AG04449 (cell line): Measurements from ENCODE around the gene PIK3R6.

ENCODE experiments used
- CTCF ChIA-PET: fragments of 350-600 bp; formaldehyde crosslinking; extraction: SDS; loops from one replicate; lab custom pipeline; 2021; ENCODE audit warnings: antibody characterized with exemption; lab: Yijun Ruan, JAX
- POLR2A ChIA-PET: fragments of 400-600, 350-600 bp; formaldehyde crosslinking; extraction: SDS; loops from one replicate; lab custom pipeline; 2020; ENCODE audit warnings: antibody characterized with exemption, inconsistent platforms; lab: Yijun Ruan, JAX
- DNase-seq: peaks from one replicate; pipeline ENCODE4 v3.0.0-alpha.2; 2010; ENCODE audit warnings: low read depth, low spot score
- H3K4me3 ChIP-seq: 2 replicates; pipeline ENCODE4 v1.5.1; 2011; ENCODE audit warnings: low read depth, mild to moderate bottlenecking, control low read depth, low read length
- TF ChIP-seq, protein P1 (sequence below): IDR thresholded peaks from one replicate; pipeline ENCODE4 v1.5.1; 2011; ENCODE audit warnings: mild to moderate bottlenecking, moderate library complexity, low read length, control low read depth, inconsistent platforms; ENCODE audit not compliant: insufficient read depth; ENCODE audit errors: missing control alignments

PIK3R6 gene

DNA sequence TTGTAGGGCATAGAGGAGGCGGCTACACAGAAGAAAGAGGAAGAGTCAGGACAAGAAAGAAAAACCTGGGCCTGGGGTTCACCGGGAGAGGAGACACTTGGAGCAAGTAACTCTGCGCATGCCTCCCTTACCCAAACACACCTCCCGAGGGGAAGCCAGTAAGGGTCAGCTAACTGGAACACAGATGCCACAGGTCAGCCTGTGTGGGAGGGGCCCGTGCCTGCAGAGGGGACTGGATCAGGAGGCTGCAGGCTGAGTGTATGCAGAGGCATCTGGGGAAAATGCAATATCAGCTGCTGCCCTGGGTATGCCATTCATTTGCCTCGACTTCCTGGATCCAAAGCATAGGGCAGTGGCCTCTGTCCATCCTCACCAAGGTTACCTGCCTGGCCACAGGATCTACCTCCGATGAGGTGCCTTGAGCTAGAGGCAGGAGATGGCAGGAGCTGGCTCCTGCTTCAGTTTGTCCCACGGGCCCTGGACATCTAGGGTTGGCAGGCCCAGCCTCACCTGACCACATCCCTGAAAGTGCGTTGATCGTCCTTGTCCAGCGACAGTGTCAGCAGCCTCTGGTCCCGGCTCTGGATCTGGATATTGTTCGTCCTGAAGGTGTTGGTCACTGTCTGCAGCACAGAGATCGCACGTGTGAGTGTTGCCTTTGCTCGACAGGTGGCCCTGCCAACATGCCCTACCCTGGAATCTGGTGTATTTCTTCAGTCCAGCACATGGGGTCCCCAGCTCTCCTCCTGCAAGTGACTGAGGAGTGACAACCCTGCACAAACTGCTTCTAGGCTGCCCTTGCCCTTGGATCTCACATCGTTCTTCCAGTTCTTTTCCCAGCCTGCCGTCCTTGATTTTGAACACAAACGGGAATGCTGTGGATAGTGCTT, 63.7 kb downstream of the PIK3R6 start:
- CTCF ChIA-PET: interaction anchor here (2.3 kb wide), 1 partner anchor 18 kb away, joined by 12 read pairs; no protein-coding TSS in a partner anchor

DNA sequence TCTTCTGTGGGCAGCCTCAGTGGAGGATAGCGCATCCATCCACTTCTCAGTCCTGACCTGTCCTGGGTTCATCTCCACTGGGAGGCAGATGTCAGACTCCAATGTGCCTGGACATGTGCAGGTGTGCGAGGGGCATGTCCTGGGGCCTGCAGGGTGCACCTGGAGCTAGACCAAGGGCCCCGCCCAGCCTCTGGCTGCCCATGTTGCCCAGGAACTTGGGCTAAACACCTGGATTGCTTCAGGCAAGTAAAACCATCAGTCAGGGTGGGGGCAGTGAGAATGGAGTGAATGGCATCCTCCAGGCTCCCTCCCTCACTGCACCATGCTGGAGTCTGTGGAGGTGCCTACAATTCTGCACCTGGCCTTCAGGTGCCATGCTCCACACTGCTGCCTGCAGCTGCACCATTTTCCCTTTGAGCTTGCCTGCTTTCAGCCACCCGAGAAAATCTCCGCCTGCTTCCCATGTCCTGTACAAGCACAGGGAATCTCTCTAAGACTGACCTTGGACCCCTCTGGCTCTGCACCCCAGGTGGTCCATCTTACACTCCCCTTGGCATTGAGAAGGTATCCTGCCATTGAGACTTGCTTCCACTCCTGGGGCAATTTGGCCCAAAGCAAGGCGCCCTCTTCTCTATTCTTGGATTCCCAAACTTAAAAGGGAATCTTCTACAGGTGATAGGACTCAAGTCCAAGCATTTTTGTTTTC, 66.2 kb downstream of the PIK3R6 start:
- POLR2A ChIA-PET: no interaction called here

More for the DNA sequence above, 63.7 kb downstream of the PIK3R6 start:
- DNase-seq: no peak
- POLR2A ChIA-PET: no interaction called here
- H3K4me3 ChIP-seq: no peak overlapping the region
- TF ChIP-seq, protein P1, sequence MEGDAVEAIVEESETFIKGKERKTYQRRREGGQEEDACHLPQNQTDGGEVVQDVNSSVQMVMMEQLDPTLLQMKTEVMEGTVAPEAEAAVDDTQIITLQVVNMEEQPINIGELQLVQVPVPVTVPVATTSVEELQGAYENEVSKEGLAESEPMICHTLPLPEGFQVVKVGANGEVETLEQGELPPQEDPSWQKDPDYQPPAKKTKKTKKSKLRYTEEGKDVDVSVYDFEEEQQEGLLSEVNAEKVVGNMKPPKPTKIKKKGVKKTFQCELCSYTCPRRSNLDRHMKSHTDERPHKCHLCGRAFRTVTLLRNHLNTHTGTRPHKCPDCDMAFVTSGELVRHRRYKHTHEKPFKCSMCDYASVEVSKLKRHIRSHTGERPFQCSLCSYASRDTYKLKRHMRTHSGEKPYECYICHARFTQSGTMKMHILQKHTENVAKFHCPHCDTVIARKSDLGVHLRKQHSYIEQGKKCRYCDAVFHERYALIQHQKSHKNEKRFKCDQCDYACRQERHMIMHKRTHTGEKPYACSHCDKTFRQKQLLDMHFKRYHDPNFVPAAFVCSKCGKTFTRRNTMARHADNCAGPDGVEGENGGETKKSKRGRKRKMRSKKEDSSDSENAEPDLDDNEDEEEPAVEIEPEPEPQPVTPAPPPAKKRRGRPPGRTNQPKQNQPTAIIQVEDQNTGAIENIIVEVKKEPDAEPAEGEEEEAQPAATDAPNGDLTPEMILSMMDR: no peak

DNA sequence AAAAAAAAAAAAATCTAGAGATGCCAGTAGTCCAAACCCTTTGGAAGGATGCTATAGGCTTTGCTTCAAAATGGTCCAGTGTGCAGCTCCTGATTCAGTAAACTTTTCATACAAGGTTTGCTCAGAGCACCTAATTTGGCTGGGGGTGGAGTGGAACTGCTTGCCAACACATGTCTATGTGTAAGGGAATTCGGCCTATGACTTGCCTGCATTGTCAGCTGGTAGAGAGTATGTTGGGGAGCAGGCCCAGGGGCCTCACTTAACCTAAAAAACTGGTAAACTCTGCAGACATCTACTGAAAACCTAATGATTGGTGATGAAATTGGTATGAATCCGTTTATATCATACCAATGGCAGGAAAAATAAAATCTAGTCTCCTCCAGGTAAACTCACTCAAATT, 66.8 kb downstream of the PIK3R6 start:
- ChIA-PET CTCF (interaction anchor here (1.0 to 3.0 kb wide), 2 partner anchors 15 to 88 kb away, joined by 3 to 15 read pairs; no protein-coding TSS in a partner anchor), POLR2A (no interaction called here)
- no peak overlapping the region for H3K4me3 ChIP-seq
- DNase-seq: no peak
- TF ChIP-seq, protein P1: no peak

More for the DNA sequence above, 66.2 kb downstream of the PIK3R6 start:
- CTCF ChIA-PET: interaction anchor here (3.0 kb wide), 1 partner anchor 15 kb away, joined by 15 read pairs; no protein-coding TSS in a partner anchor
- H3K4me3 ChIP-seq: no peak overlapping the region
- DNase-seq: no peak
- TF ChIP-seq, protein P1: no peak

DNA sequence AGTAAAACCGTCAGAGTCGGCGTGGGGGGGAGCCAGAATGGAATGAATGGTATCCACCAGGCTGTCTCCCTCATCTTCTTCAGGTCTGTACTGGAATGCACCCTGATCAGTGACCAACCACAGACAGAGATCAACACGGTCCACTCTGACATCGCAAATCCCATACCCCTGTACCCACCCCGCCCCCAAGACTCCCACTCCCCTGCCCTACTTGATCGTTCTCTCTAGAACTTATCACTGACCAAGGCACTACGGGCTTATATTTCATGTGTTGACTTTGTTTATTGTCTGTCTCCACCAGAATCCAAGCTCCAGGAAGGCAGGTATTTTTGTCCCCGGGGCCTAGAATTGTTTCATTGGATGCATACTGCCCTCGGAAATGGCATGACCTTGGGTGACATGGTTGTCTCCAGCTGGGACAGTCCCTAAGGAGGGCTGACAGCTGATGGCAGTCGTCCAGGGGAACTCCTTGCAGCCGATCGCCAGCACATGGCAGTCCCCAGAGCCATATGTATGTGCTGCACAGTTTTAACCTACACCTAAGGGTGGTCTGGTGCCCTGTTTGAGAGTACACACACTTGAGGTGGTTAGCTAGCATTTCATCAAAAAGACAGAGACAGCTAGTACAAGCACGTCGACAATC, 67.8 kb downstream of the PIK3R6 start:
- ChIA-PET CTCF (interaction anchor here (0.9 to 3.0 kb wide), 4 partner anchors 11 to 95 kb away, joined by 3 to 15 read pairs (median 4); no protein-coding TSS in a partner anchor), POLR2A (no interaction called here)
- no peak overlapping the region for H3K4me3 ChIP-seq
- DNase-seq: no peak
- TF ChIP-seq, protein P1: no peak

DNA sequence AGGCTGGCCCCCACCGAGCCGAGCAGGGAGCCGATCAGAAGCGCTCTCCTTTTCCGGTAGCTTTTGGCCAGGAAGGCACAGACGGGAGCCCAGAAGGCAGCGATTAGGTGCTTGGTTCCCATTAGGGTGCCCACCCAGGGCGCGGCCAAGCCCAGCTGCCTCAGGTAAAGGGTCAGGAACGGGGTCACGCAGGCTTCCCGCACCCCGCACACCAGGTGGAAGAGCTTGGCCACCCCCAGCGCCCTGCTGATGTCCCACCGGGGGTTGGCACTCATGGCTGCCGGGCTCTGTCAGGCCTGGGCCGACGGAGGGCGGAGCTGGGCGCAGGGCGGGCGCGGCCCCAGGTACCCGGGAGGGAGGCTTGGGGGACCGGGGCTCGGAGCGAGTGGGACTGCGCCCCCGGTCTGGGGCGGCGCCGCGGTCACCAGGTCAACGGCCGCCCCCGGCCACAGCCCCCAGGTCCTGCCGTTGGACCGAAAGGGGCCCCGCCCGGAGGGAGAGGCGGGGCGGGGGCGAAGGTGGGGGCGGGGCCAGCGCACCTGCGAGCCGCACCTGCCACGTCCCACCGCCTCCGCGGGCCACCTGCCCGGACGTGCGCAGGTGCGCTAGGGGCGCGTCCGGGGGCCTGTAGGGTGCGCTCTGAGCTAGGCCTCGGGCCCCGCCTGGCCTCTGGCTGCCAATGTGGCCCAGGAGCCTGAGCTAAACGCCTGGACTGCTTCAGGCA, 68.5 kb downstream of the PIK3R6 start, which contains the start of gene MFSD6L:
Gene MFSD6L (minus strand): TSS at position 520 of the 724 bp plus-strand sequence. CDS start 245 bp downstream, at position 275.
- POLR2A ChIA-PET: no interaction called here
- H3K4me3 ChIP-seq: no peak within 1 kb of the TSS
- TF ChIP-seq, protein P1: no peak
- DNase-seq: no peak
- CTCF ChIA-PET: interaction anchor here (0.9 to 3.0 kb wide), 3 partner anchors 10 to 96 kb away, joined by 3 to 15 read pairs (median 4); no protein-coding TSS in a partner anchor
